Measurements from ENCODE around the gene ADAP1. TPM values are rescaled to one million over a fixed set of nuclear protein-coding genes. Genes with fewer than 3 reads are reported as not detected.

The ADAP1 gene
- total RNA-seq, 2 experiments from 2014 or later = 34.6 to 40.9 TPM

- Mint-ChIP-seq H3K27ac (peak overlapping the region; percentile 87), H3K4me1 (ENCODE audit: low read depth) (peaks cover 47% of the 10 kb centered on the region), H3K27me3 (no peaks in the 10 kb centered on the region), H3K4me3 (no peak overlapping the region), H3K36me3 (ENCODE audit: low read depth) (peaks cover 42% of the 10 kb centered on the region), H3K9me3 (peaks cover 18% of the 10 kb centered on the region)
- ATAC-seq (no peak), DNase-seq (no peak)
- POLR2A ChIA-PET = interaction anchor here (0.6 to 1.3 kb wide), 4 partner anchors 13 to 108 kb away, joined by 3 to 6 read pairs (median 3); partner anchors contain the start of gene SUN1
- intact Hi-C loops (cut with micrococcal nuclease) = no loop called here
- no peak for TF ChIP-seq CTCF (IDR thresholded peaks at IDR 0.05)
- CTCF ChIA-PET = interaction anchor here (2.1 kb wide), 1 partner anchor 31 kb away, joined by 7 read pairs; no protein-coding TSS in a partner anchor
Measured at GRCh38 chr7:939843-940242, 14.6 kb downstream of the ADAP1 start.

DNA sequence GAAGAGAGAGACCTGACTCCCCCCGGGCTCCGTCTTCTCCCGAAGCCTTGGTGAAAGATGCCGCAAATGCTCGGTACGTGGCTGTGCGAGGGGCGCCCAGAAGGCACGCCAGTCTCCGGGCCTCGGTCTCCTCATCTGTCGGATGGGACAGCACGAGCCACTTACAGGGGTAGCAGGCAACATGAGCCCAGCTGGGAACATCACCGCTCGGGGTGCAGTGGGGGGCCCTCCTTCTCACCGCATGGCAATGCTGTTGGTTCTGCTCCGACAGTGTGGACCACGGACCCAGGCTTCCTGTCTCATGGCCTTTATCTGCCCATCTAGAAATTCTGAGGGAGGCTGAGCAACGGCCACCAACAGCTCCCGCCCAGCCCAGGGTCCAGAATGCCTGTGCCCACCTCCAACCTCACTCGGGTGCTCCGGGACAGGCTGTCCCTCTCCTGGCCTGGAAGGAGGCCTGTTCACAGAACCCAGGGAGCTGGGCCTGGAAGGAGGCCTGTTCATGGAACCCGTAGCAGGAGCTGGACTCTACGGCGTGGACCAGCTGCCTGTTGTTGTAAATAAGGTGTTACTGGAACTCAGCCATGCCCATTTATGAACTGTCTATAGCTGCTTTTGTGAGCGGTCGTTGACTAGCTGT lies 15.8 kb downstream of the ADAP1 start:
- no peak for DNase-seq
- H3K27ac Mint-ChIP-seq = no peak overlapping the region
- ChIA-PET POLR2A (interaction anchor here (2.1 kb wide), 1 partner anchor 16 kb away, joined by 8 read pairs; no protein-coding TSS in a partner anchor), CTCF (interaction anchor here (2.1 kb wide), 1 partner anchor 30 kb away, joined by 7 read pairs; no protein-coding TSS in a partner anchor)
- peaks cover 47% of the 10 kb centered on the region for H3K4me1 Mint-ChIP-seq (ENCODE audit: low read depth)
- ATAC-seq = no peak
- H3K4me3 Mint-ChIP-seq = no peak overlapping the region
- TF ChIP-seq CTCF (IDR thresholded peaks at IDR 0.05) = no peak
- intact Hi-C loops (cut with micrococcal nuclease) = no loop called here
- no peaks in the 10 kb centered on the region for H3K27me3 Mint-ChIP-seq
- H3K36me3 Mint-ChIP-seq (ENCODE audit: low read depth) = peaks cover 42% of the 10 kb centered on the region
- peaks cover 18% of the 10 kb centered on the region for H3K9me3 Mint-ChIP-seq

DNA sequence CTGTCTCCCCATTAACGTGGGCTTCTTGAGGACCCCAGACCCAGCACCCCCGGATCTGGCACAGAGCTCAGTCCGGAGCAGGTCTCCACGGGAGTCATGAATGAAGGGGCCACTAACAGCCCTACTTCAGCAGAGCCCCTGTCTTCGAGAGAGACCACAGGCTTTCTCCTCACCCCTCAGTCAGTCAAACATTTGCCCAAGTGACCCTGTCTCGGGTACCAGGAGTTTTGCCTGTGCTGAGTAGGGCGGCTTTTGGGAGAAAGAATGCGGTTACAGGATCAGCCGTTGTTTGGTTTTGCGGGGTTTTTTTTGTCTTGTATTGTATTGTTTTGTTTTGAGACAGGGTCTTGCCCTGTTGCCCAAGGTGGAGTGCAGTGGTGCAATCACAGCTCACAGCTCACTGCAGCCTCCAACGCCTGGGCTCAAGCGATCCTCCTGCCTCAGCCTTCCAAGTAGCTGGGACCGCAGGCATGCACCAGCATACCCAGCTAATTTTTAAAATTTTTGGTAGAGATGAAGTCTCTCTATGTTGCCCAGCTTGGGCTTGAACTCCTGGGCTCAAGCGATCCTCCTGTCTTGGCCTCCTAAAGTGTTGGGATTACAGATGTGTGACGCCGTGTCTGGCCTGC lies 16.5 kb downstream of the ADAP1 start:
- Mint-ChIP-seq H3K9me3 (peaks cover 18% of the 10 kb centered on the region), H3K36me3 (ENCODE audit: low read depth) (peaks cover 42% of the 10 kb centered on the region), H3K27me3 (no peaks in the 10 kb centered on the region), H3K27ac (peak overlapping the region; percentile 46), H3K4me1 (ENCODE audit: low read depth) (peaks cover 47% of the 10 kb centered on the region), H3K4me3 (no peak overlapping the region)
- intact Hi-C loops (cut with micrococcal nuclease) = no loop called here
- no peak for DNase-seq
- ATAC-seq = no peak
- TF ChIP-seq CTCF (IDR thresholded peaks at IDR 0.05) = no peak
- ChIA-PET CTCF (interaction anchor here (0.7 to 2.1 kb wide), 3 partner anchors 11 to 30 kb away, joined by 3 to 7 read pairs (median 3); no protein-coding TSS in a partner anchor), POLR2A (interaction anchor here (0.6 to 2.1 kb wide), 2 partner anchors 15 to 1417 kb away, joined by 3 to 8 read pairs; partner anchors contain the start of gene EIF3B)

- peak; percentile 74 for DNase-seq
- peaks cover 13% of the 10 kb centered on the region for H3K9me3 Mint-ChIP-seq
- ChIA-PET CTCF (no interaction called here), POLR2A (no interaction called here)
- peak; percentile 78 for ATAC-seq
- H3K27me3 Mint-ChIP-seq = no peaks in the 10 kb centered on the region
- peaks cover 48% of the 10 kb centered on the region for H3K36me3 Mint-ChIP-seq (ENCODE audit: low read depth)
- H3K4me1 Mint-ChIP-seq (ENCODE audit: low read depth) = peaks cover 44% of the 10 kb centered on the region
- no peak for TF ChIP-seq CTCF (IDR thresholded peaks at IDR 0.05)
- intact Hi-C loops (cut with micrococcal nuclease) = no loop called here
- peak overlapping the region; percentile 27 for H3K4me3 Mint-ChIP-seq
- H3K27ac Mint-ChIP-seq = peak overlapping the region; percentile 86
Measured at GRCh38 chr7:936386-937054, 18.0 kb downstream of the ADAP1 start.

Data from activated CD8-positive, alpha-beta T cell treated with anti-CD3 and anti-CD28 coated beads for 36 hours (primary cell).